Fibroblast of lung (primary cell): Measurements from ENCODE around the gene TET1. TPM values are rescaled to one million over a fixed set of nuclear protein-coding genes. Genes with fewer than 3 reads are reported as not detected.

Source experiments
- DNase-seq, 2 donors: peaks; one replicate each; pipeline versions ENCODE4 v3.0.0 to v3.0.0-alpha.2; 2010; ENCODE audit warnings: low read depth in 2 of 2
- H2AFZ ChIP-seq: 2 replicates; pipeline ENCODE4 v1.5.1; 2012; ENCODE audit warnings: low read length, control low read depth, inconsistent platforms
- H3K27ac ChIP-seq: 2 replicates; pipeline ENCODE4 v1.5.1; 2011; ENCODE audit warnings: low read length, control low read depth; ENCODE audit not compliant: insufficient read depth
- H3K27me3 ChIP-seq: 2 replicates; pipeline ENCODE4 v1.5.1; 2011; ENCODE audit warnings: mild to moderate bottlenecking, low read length; ENCODE audit not compliant: control insufficient read depth, insufficient read depth
- H3K36me3 ChIP-seq: 2 replicates; pipeline ENCODE4 v1.5.1; 2011; ENCODE audit warnings: low read length; ENCODE audit not compliant: control insufficient read depth, insufficient read depth
- H3K4me1 ChIP-seq: 2 replicates; pipeline ENCODE4 v1.5.1; 2011; ENCODE audit warnings: low read length; ENCODE audit not compliant: control insufficient read depth, insufficient read depth; ENCODE audit errors: extremely low read depth
- H3K4me2 ChIP-seq: 2 replicates; pipeline ENCODE4 v1.5.1; 2011; ENCODE audit warnings: low read length, control low read depth; ENCODE audit not compliant: insufficient read depth; ENCODE audit errors: extremely low read depth
- H3K4me3 ChIP-seq, 4 experiments: fragments of 200-600 bp in 1 of 4; sonication (generic) in 1 of 4; replicated peaks in 1 of 4; 2 replicates each; pipeline ENCODE4 v1.5.1; 2011 to 2016; ENCODE audit warnings: low read length in 4 of 4, low read depth in 3 of 4, mild to moderate bottlenecking in 3 of 4, control low read depth in 2 of 4, inconsistent platforms in 1 of 4, mixed read lengths in 1 of 4; ENCODE audit not compliant: insufficient read depth in 1 of 4; ENCODE audit errors: control extremely low read depth in 1 of 4
- H3K79me2 ChIP-seq: 2 replicates; pipeline ENCODE4 v1.5.1; 2012; ENCODE audit warnings: mild to moderate bottlenecking, low read length, inconsistent platforms; ENCODE audit not compliant: control insufficient read depth, insufficient read depth
- H3K9ac ChIP-seq: 2 replicates; pipeline ENCODE4 v1.5.1; 2011; ENCODE audit warnings: mild to moderate bottlenecking, low read length, control low read depth; ENCODE audit not compliant: insufficient read depth
- H3K9me3 ChIP-seq: 2 replicates; pipeline ENCODE4 v1.5.1; 2012; ENCODE audit warnings: low read depth, low read length; ENCODE audit not compliant: control insufficient read depth, insufficient read depth
- H4K20me1 ChIP-seq: 2 replicates; pipeline ENCODE4 v1.5.1; 2011; ENCODE audit warnings: low read length; ENCODE audit not compliant: control insufficient read depth, insufficient read depth; ENCODE audit errors: extremely low read depth
- CTCF ChIP-seq, 2 donors: IDR thresholded peaks in 1 of 2; conservative IDR thresholded peaks in 1 of 2; 1 replicate in 1 of 2; 2 replicates in 1 of 2; pipeline ENCODE4 v1.5.1; 2011 to 2012; ENCODE audit warnings: low read length in 2 of 2, control low read depth in 1 of 2, inconsistent platforms in 1 of 2, low read depth in 1 of 2, mild to moderate bottlenecking in 1 of 2
- EZH2 ChIP-seq: IDR thresholded peaks from 2 replicates; pipeline ENCODE4 v1.5.1; 2012; ENCODE audit warnings: low read length, control low read depth, mild to moderate bottlenecking; ENCODE audit errors: missing control alignments
- polyA plus RNA-seq, 2 donors: library from polyadenylated mRNA; depleted of rRNA in 1 of 2; stranded (reverse) in 1 of 2; unstranded in 1 of 2; fragments of >200 nt; gene quantifications; 2 replicates each; pipeline ENCODE4 v1.2.1, GENCODE V29; 2011 to 2012; ENCODE audit warnings: missing spikeins in 1 of 2
- total RNA-seq: library from RNA; depleted of rRNA; stranded (reverse); fragments of >200 nt; gene quantifications from 2 replicates; pipeline ENCODE4 v1.2.1, GENCODE V29; 2014

Gene TET1
- total and polyA plus RNA-seq, 2 donors (not counting 1 experiment from before 2014, with no cell fraction given): 3.3 to 4.7 TPM

DNA sequence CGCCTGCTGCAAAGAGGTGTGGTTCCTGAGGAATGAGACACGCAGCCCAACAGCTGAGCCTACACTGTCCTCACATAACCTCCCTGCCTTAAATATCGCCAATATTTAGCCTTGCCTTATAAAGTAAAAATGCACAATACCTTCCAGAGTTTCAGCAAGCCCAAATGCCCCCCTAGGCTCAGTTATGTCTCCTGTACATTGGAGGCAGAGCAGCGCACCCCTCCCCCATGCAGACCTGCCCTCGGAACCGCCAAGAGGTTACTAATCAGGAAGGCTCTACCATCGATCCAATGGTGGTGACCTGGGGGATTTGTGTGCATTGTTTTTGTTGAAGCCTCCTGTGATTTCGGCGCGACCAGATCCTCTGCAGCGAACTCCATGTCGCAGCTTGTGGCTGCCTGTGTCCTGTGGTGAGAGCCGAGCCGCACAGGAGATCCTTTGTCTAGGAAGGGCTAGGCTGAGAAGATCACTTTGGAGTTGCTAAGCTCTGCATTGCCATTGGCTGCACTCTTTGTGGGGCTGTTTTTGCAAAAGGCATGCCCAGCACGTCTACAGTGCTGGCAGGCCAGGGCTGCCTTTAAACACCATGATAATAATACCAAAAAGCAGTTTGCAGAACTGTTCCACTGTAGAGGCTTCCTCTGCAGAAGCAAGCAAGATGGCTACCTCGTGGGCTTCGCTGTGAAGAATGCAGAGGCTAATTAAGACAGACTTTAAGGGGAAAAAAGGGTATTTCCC, 40.1 kb downstream of the TET1 start:
- Histone ChIP-seq H3K4me3 (peak overlapping the region; percentile 43 to 61 (median 54)), H3K4me2 (peak overlapping the region; percentile 94), H3K9me3 (no peaks in the 10 kb centered on the region), H3K79me2 (no peaks in the 10 kb centered on the region), H2AFZ (peak overlapping the region; percentile 83), H3K9ac (no peak overlapping the region), H3K36me3 (no peaks in the 10 kb centered on the region), H3K4me1 (peaks cover 18% of the 10 kb centered on the region), H4K20me1 (no peaks in the 10 kb centered on the region), H3K27ac (peak overlapping the region; percentile 52), H3K27me3 (no peaks in the 10 kb centered on the region)
- TF ChIP-seq CTCF (conservative IDR thresholded peaks at IDR 0.05 in 1 of 2, IDR thresholded peaks at IDR 0.05 in 1 of 2; ENCODE audit: low read depth in 1 of 2, low read length in 2 of 2): no peak
- peak; percentile 85 to 92 for DNase-seq

- Histone ChIP-seq H3K4me3 (peak overlapping the region in 3 of 4 experiments; percentile 43 to 61 (median 58)), H3K9ac (no peak overlapping the region), H4K20me1 (no peaks in the 10 kb centered on the region), H3K4me1 (peaks cover 18% of the 10 kb centered on the region), H3K9me3 (no peaks in the 10 kb centered on the region), H3K4me2 (peak overlapping the region; percentile 94), H3K27ac (no peak overlapping the region), H3K27me3 (no peaks in the 10 kb centered on the region), H3K79me2 (no peaks in the 10 kb centered on the region), H3K36me3 (no peaks in the 10 kb centered on the region), H2AFZ (no peak overlapping the region)
- TF ChIP-seq CTCF (conservative IDR thresholded peaks at IDR 0.05 in 1 of 2, IDR thresholded peaks at IDR 0.05 in 1 of 2; ENCODE audit: low read depth in 1 of 2, low read length in 2 of 2) (no peak), EZH2 (no peak)
- DNase-seq: no peak
Measured at GRCh38 chr10:68601501-68602265, 41.5 kb downstream of the TET1 start.

- peaks cover 18% of the 10 kb centered on the region for H3K4me1 ChIP-seq
- no peaks in the 10 kb centered on the region for H3K27me3 ChIP-seq
- no peak overlapping the region for H3K27ac ChIP-seq
- no peak overlapping the region for H3K4me2 ChIP-seq
- H4K20me1 ChIP-seq: no peaks in the 10 kb centered on the region
- no peaks in the 10 kb centered on the region for H3K79me2 ChIP-seq
- H3K4me3 ChIP-seq: peak overlapping the region in 2 of 4 experiments; percentile 5 to 12
- DNase-seq: no peak
- no peaks in the 10 kb centered on the region for H3K9me3 ChIP-seq
- H3K9ac ChIP-seq: no peak overlapping the region
- no peak overlapping the region for H2AFZ ChIP-seq
- TF ChIP-seq EZH2 (no peak), CTCF (conservative IDR thresholded peaks at IDR 0.05 in 1 of 2, IDR thresholded peaks at IDR 0.05 in 1 of 2; ENCODE audit: low read depth in 1 of 2, low read length in 2 of 2) (no peak)
- no peaks in the 10 kb centered on the region for H3K36me3 ChIP-seq
Measured at GRCh38 chr10:68602434-68602833, 42.3 kb downstream of the TET1 start.
